ENCODE results near the gene FUBP1. TPM values are rescaled to one million over a fixed set of nuclear protein-coding genes. Genes with fewer than 3 reads are reported as not detected.

Gene FUBP1
- total and polyA plus RNA-seq, 9 of the 15 experiments (the other 6 are each of a cell fraction or from before 2014, with no cell fraction given): 104 to 294 (median 213) TPM

DNA sequence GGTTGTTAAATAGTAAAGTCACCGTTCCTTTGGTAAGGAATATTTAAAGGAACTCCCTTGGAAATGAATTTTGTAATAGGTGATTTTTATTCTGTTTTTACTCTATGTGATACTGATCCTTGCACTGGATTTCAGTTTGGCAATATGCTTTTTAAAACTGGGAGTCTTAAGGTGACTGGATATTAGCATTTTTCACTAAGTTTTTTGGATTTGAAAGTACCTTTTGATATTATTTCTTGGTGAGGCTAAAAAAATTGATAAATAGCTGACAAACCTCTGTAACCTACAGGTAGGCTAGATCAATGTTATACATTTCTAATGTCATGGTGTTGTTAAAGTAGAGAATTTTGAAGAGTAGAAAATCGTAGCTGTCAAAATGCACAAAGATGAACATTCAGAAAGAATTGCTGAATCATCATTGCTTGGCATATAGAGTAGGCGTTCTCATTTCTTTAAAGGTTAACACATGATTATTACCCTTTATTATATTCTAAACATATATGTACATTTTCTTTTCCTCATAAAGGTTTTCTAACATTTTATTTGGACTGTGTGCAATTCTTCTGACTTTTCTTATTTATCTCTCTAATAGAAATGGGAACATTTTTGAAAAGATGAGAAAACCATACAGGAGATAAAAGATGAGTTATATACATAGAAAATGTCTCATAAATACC lies 24.3 kb upstream of the FUBP1 start (continued):
- TF ChIP-seq, protein P1, sequence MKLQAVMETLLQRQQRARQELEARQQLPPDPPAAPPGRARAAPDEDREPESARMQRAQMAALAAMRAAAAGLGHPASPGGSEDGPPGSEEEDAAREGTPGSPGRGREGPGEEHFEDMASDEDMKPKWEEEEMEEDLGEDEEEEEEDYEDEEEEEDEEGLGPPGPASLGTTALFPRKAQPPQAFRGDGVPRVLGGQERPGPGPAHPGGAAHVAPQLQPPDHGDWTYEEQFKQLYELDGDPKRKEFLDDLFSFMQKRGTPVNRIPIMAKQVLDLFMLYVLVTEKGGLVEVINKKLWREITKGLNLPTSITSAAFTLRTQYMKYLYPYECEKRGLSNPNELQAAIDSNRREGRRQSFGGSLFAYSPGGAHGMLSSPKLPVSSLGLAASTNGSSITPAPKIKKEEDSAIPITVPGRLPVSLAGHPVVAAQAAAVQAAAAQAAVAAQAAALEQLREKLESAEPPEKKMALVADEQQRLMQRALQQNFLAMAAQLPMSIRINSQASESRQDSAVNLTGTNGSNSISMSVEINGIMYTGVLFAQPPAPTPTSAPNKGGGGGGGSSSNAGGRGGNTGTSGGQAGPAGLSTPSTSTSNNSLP (IDR thresholded peaks at IDR 0.05; ENCODE audit: borderline replicate concordance, low read depth, low read length): 0 out of 2 replicates have a peak, but pooled peaks have one; percentile 4
- TF ChIP-seq MAFF (IDR thresholded peaks at IDR 0.05; ENCODE audit: low read length): peak; percentile 99
- no peak for TF ChIP-seq RUNX1 (IDR thresholded peaks at IDR 0.05; ENCODE audit: low read depth)
- peak; percentile 61 for TF ChIP-seq ARID1B (IDR thresholded peaks at IDR 0.05)
- no peak for TF ChIP-seq KAT7 (CRISPR knock-in tag; IDR thresholded peaks at IDR 0.05; ENCODE audit: borderline replicate concordance)
- no peak for TF ChIP-seq GTF2F1 (IDR thresholded peaks at IDR 0.05; ENCODE audit: low read depth, low read length)
- peak; percentile 56 for TF ChIP-seq SMARCC2 (IDR thresholded peaks at IDR 0.05; ENCODE audit: low read depth)
- peak; percentile 32 for TF ChIP-seq BRD9 (IDR thresholded peaks at IDR 0.05; ENCODE audit: low read depth, partially characterized antibody)
- TF ChIP-seq NFIC (IDR thresholded peaks at IDR 0.05): peak; percentile 27; the same call in 1 of the 2 replicates
- TF ChIP-seq C11orf30 (IDR thresholded peaks at IDR 0.05; ENCODE audit: low read depth): peak; percentile 100
- TF ChIP-seq SMAD1 (IDR thresholded peaks at IDR 0.05; ENCODE audit: low read depth, low read length, partially characterized antibody): no peak
- peak; percentile 92 for TF ChIP-seq NFE2L1 (tag; IDR thresholded peaks at IDR 0.05; ENCODE audit: borderline replicate concordance, low read depth)
- TF ChIP-seq ZNF3 (CRISPR knock-in tag; IDR thresholded peaks at IDR 0.05): no peak
- peak; percentile 30; the same call in 1 of the 2 replicates for TF ChIP-seq EP400 (IDR thresholded peaks at IDR 0.05)
- TF ChIP-seq SMARCE1 (IDR thresholded peaks at IDR 0.05): peak; percentile 59; the same call in 1 of the 2 replicates
- no peak for TF ChIP-seq MCM3 (IDR thresholded peaks at IDR 0.05)
- TF ChIP-seq MAFK (IDR thresholded peaks at IDR 0.05; ENCODE audit: low read length): peak; percentile 99
- TF ChIP-seq MAFG (tag; conservative IDR thresholded peaks at IDR 0.05): peak; percentile 100
- TF ChIP-seq ZNF589 (CRISPR knock-in tag; IDR thresholded peaks at IDR 0.05; ENCODE audit: low read depth): peak; percentile 38; the same call in 1 of the 2 replicates
- no peak for TF ChIP-seq CEBPG (CRISPR knock-in tag; IDR thresholded peaks at IDR 0.05)
- TF ChIP-seq CEBPG (tag; conservative IDR thresholded peaks at IDR 0.05 in 1 of 2, IDR thresholded peaks at IDR 0.05 in 1 of 2): no peak
- TF ChIP-seq ELF2 (CRISPR knock-in tag; IDR thresholded peaks at IDR 0.05): 0 out of 2 replicates have a peak, but pooled peaks have one; percentile 15
- TF ChIP-seq GATAD2B (IDR thresholded peaks at IDR 0.05; ENCODE audit: borderline replicate concordance): peak; percentile 16; the same call in 1 of the 2 replicates
- no peak for TF ChIP-seq YY1 (IDR thresholded peaks at IDR 0.05; ENCODE audit: borderline replicate concordance in 1 of 3, control insufficient read depth in 1 of 3, extremely low read depth in 1 of 3, insufficient read depth in 3 of 3, insufficient read length in 1 of 3, insufficient replicate concordance in 2 of 3, low read depth in 1 of 3, low read length in 2 of 3)
- peak; percentile 97 for TF ChIP-seq NFE2 (IDR thresholded peaks at IDR 0.05; ENCODE audit: low read depth)
- TF ChIP-seq, protein P2, sequence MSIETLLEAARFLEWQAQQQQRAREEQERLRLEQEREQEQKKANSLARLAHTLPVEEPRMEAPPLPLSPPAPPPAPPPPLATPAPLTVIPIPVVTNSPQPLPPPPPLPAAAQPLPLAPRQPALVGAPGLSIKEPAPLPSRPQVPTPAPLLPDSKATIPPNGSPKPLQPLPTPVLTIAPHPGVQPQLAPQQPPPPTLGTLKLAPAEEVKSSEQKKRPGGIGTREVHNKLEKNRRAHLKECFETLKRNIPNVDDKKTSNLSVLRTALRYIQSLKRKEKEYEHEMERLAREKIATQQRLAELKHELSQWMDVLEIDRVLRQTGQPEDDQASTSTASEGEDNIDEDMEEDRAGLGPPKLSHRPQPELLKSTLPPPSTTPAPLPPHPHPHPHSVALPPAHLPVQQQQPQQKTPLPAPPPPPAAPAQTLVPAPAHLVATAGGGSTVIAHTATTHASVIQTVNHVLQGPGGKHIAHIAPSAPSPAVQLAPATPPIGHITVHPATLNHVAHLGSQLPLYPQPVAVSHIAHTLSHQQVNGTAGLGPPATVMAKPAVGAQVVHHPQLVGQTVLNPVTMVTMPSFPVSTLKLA (conservative IDR thresholded peaks at IDR 0.05): peak in 1 of 2 experiments; percentile 21; a peak in 1 of 4 replicates
- TF ChIP-seq POLR2A (conservative IDR thresholded peaks at IDR 0.05): no peak
- TF ChIP-seq MCM7 (IDR thresholded peaks at IDR 0.05): no peak
- TF ChIP-seq SMARCA4 (IDR thresholded peaks at IDR 0.05): peak; percentile 79
